HG02970 (cell line): ENCODE data around the gene CES5A.
"Not testable (repeated sequence)": the region's sequence is repeated elsewhere in the genome, so short reads cannot be mapped to it uniquely, and the experiment has no call there.

Experiments
- ATAC-seq: cut with Tn5 transposase; IDR thresholded peaks from one replicate; pipeline ENCODE4 v1.9.1; 2021; ENCODE audit warnings: mild to moderate bottlenecking, moderate library complexity, moderate number of reproducible peaks; ENCODE audit not compliant: unreplicated experiment, low FRiP score

CES5A gene

DNA sequence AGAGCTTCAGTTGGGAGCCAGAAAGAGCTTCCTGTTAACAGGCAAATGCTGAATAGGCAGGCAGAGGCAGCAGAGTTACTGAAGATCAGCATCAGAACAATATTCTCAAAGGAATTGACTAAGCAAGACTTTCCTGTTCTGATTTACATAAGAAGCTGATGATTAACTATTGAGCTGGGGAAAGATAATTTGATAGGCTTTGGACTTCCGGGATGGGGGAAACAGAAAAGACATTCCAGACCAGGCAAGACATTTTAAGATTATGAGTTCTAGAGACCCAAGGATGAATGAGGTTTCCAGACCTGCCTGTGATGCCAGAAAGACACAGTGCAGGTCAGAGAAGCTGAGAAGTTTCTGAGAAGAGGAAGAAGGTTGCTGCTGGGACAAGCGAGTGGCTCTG is at the start of gene CES5A:
TSS of gene CES5A (minus strand) at position 101 of the 400 bp plus-strand sequence. CDS start 152 bp downstream, outside the sequence.
- no peak for ATAC-seq

DNA sequence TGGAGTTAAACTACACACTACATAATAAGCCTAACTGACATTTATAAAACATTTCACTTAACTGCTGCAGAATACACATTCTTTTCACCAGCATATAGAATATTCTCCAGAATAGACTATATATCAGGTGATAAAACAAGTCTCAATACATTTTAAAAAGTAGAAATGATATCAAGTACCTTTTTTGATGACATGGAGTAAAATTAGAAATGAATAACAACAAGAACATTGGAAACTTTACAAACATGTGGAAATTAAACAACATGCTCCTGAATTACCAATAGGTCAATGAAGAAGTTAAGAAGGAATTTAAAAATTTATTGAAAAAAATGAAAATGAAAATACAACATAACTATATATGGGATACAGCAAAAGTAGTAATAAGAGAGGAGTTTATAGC is 47.5 kb upstream of the CES5A start:
- ATAC-seq: no peak

GRCh38 chr16:55917373-55918160 is 42.4 kb upstream of the CES5A start:
- ATAC-seq: no peak

GRCh38 chr16:55915096-55915827 is 40.1 kb upstream of the CES5A start:
- ATAC-seq: no peak

- ATAC-seq: no peak
Observed at GRCh38 chr16:55914383-55914782, 39.2 kb upstream of the CES5A start.

DNA sequence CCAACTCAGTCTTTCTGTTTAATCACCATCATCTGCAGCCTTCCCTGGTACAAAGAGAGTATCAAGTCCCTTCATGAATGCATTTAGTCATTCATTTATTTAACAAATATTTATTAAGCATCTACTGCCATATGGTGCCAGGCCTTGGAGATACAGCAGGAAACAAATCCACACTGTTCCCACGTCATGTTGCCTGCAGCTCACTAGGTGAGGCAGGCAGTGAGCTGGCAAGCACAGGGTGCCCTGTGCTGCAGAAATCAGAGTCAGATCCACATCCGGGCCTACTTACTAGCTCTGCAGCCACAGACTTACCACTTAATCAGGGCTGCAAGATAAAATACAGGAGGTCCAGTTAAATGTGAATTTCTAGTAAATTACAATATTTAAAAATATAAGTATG is 38.5 kb upstream of the CES5A start:
- ATAC-seq: no peak

DNA sequence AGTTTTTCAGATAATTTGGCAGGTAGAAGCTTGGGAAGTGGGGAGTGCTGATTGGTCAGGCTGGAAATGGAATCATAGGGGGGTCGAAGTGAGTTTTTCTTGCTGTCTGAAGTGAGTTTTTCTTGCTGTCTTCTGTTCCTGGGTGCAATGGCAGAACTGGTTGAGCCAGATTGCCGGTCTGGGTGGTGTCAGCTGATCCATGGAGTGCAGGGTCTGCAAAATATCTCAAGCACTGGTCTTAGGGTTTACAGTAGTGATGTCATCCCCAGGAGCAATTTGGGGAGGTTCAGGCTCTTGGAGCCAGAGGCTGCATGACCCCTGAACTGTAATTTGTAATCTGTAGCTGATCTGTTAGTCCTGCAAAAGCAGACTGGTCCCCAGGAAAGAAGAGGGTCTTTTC is 37.9 kb upstream of the CES5A start:
- not testable (repeated sequence) for ATAC-seq

GRCh38 chr16:55912022-55912421 is 36.8 kb upstream of the CES5A start:
- ATAC-seq: no peak

DNA sequence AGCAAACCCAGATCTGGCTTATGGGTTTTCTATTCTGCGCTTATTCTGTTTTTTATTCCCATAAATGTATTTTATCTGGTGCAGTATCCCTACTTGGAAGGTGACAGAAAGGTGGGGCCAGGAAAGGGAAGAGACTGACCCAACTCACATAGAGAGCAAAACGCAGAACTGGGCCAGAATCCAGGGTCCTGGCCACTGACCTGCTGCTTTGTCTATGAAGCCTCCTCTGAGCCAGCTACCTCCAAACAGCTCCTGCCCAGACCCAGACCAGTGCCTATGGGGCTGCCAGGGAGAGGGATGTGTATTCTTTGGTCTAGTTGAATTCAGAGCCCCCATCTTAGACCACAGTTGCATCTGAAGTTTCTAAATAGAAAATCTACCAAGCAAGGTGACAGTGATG is 36.4 kb upstream of the CES5A start:
- no peak for ATAC-seq

DNA sequence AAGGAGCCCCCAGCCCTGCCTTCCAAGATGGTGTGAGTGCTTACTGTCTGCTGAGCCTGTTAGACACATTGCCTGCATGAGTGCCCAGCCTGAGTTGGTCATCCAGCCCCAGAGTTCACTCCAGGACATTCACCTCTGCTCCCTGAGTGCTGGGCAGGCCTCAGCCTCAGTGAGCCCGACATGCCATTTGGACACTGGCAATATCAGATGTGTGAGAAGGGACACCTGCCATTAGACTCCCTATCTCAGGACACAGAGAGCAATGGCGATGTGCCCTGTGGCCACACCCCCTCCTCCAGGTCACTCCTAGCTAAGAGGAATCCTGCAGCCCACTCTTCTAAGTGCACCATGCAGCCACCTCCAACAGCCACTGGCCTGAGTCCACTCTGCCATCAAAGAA is 34.7 kb upstream of the CES5A start:
- ATAC-seq: no peak

DNA sequence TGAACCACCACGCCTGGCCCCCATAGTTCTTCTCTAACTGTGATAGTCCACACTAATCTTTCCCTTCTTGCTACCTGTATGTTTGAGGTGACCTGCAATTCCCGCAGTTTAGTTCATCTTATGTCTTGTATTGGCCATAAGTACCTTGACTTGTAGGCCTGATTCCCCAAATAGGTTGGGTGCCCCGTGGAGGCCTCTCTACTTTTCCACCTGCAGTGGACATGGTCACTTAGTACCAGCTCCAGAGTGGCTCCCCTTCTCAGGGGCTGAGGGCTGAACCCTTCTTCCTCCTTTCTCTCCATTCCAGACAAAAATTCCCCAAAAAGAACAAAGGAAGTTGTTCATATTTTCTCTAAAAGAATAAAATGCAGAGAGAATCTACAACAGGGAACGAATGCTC is 33.5 kb upstream of the CES5A start:
- no peak for ATAC-seq

- no peak for ATAC-seq
Observed at GRCh38 chr16:55907661-55908060, 32.5 kb upstream of the CES5A start.

DNA sequence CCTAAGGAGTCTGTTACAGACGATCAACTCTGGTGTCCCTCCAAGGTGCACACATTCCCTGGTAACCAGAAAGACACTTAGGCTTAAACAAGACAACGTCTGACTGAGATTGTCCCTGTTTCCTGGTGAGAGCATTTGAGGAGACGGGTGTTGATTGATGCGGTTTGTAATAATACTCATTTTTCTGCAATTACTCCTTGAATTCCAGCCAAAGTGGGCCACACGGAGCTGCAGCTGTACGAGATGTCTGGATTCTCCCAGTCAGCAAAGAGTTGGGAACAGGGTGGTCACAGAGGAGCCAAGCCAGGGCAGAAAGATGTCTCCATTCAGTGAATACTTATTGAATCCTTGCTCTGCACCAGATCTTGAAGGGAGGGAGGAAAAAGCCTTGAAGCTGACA is 30.9 kb upstream of the CES5A start:
- no peak for ATAC-seq

- ATAC-seq: no peak
Observed at GRCh38 chr16:55905651-55906050, 30.5 kb upstream of the CES5A start.

GRCh38 chr16:55901566-55902217 is 26.5 kb upstream of the CES5A start:
- no peak for ATAC-seq

GRCh38 chr16:55900616-55901393 is 25.6 kb upstream of the CES5A start:
- ATAC-seq: no peak

DNA sequence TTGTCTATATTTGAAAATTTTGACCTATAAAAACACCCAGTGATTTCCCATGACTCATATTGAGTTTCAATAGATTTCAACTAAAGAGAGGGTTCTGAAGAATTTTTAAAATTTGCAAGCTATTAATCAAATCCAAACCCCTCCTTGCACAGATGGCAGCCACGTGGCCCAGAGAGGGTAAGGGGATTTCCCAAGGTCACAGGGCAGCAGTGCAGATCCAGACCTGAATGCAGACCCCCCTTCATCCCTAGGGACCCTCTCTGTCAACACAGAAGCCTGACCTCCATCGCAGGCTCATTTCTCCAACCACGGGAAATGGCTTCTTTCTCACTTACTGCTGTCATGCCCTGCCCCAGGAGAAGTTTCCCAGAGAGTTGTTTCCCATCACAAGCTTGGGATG is 24.7 kb upstream of the CES5A start:
- no peak for ATAC-seq

GRCh38 chr16:55898592-55898991 is 23.4 kb upstream of the CES5A start:
- ATAC-seq: no peak

DNA sequence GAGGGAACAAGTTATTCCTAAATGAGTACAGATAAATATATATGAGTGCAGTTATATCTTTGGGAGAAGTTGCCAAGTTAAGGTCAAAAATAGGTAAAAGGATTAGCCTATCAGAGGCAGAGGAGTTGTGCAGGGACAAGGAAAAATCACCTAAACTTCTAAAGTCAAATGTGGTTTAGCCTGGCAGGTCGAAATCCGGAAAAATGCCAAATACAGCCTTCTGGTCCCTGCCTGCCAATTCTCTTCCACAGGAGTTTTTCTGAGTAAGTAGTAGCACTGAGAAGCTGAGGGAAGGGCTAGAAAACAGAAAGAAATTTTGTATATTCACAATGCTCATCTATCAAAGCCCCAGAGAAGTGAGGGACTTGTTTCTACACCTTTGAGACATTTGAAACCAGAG is 17.6 kb upstream of the CES5A start:
- ATAC-seq: no peak

GRCh38 chr16:55889518-55889917 is 14.3 kb upstream of the CES5A start:
- ATAC-seq: no peak

DNA sequence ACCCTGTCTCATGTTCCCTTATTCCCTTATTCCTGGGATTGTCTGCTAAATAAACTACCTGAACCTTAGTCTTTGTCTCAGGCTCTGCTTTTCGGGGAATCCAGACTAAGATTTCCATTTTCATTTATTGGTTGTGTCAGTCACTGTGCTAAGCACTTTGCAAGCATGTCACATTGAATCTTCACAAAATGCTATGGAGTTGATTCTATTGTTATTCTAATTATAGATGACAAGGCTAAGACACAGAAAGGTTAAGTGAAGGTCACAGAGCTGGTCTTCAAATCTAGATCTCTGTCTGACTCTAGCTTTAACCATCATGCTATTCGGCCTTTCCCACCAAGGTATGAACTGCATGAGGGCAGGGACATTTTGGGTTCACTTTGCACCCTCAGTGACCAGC is 13.4 kb upstream of the CES5A start:
- no peak for ATAC-seq
